ENCODE data around the gene SMAD1.

Gene SMAD1

DNA sequence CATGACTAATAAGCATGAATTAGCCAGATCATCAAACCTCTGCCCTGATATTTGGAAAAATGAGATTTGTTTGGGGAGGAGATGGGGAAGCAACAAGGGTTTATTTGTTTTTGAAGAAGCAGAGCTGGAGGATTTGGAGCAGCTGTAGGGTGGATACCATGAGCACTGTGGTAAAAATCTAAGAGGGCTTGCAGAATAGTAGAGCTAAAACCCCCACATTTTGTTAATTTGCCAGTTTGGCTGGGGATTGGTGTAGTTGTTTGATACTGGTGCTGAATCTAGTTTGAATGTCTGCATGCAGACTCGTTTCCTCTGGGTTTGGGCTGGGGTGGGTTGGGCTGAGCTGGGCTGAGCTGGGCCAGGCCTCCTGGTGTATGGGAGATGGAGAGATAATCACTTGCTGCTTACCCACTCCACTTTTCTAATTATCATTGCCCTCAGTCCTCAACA lies 43.7 kb downstream of the SMAD1 start:
- Histone ChIP-seq H3K79me2 (ENCODE audit: control insufficient read depth, low read length) (peaks cover 93% of the 10 kb centered on the region), H3K9me2 (replicated peaks; ENCODE audit: control insufficient read depth, low read length) (no peaks in the 10 kb centered on the region), H3K4me3 (ENCODE audit: low read length) (peak overlapping the region; percentile 67), H3K9me3 (ENCODE audit: control insufficient read depth, insufficient read depth, low read length) (no peaks in the 10 kb centered on the region), H3K27ac (ENCODE audit: low read depth, low read length) (peak overlapping the region; percentile 96), H4K20me1 (ENCODE audit: control insufficient read depth, insufficient read depth, low read depth, low read length) (no peaks in the 10 kb centered on the region), H3K27me3 (ENCODE audit: control insufficient read depth, low read length) (no peaks in the 10 kb centered on the region), H3K36me3 (ENCODE audit: control insufficient read depth, low read length) (peaks cover 36% of the 10 kb centered on the region), H3K4me1 (ENCODE audit: control insufficient read depth, low read length) (peaks cover 95% of the 10 kb centered on the region), H3K4me2 (ENCODE audit: low read length) (peak overlapping the region; percentile 96), H3F3A (ENCODE audit: control insufficient read depth, insufficient read depth) (peaks cover 21% of the 10 kb centered on the region)
- TF ChIP-seq EZH2phosphoT487 (IDR thresholded peaks at IDR 0.05; ENCODE audit: borderline replicate concordance, low read length) (no peak), CTCF (IDR thresholded peaks at IDR 0.05; ENCODE audit: low read depth, low read length, poor library complexity, severe bottlenecking) (no peak)

- Histone ChIP-seq H3K36me3 (ENCODE audit: control insufficient read depth, low read length) (peaks cover 33% of the 10 kb centered on the region), H3K9me3 (ENCODE audit: control insufficient read depth, insufficient read depth, low read length) (no peaks in the 10 kb centered on the region), H4K20me1 (ENCODE audit: control insufficient read depth, insufficient read depth, low read depth, low read length) (no peaks in the 10 kb centered on the region), H3K4me1 (ENCODE audit: control insufficient read depth, low read length) (peaks cover 95% of the 10 kb centered on the region), H3K27ac (ENCODE audit: low read depth, low read length) (no peak overlapping the region), H3F3A (ENCODE audit: control insufficient read depth, insufficient read depth) (peaks cover 28% of the 10 kb centered on the region), H3K27me3 (ENCODE audit: control insufficient read depth, low read length) (no peaks in the 10 kb centered on the region), H3K4me2 (ENCODE audit: low read length) (0 out of 2 replicates have a peak overlapping the region, but pooled peaks have one; percentile 3), H3K9me2 (replicated peaks; ENCODE audit: control insufficient read depth, low read length) (no peaks in the 10 kb centered on the region), H3K79me2 (ENCODE audit: control insufficient read depth, low read length) (peaks cover 92% of the 10 kb centered on the region), H3K4me3 (ENCODE audit: low read length) (no peak overlapping the region)
- TF ChIP-seq CTCF (IDR thresholded peaks at IDR 0.05; ENCODE audit: low read depth, low read length, poor library complexity, severe bottlenecking) = no peak
- TF ChIP-seq EZH2phosphoT487 (IDR thresholded peaks at IDR 0.05; ENCODE audit: borderline replicate concordance, low read length) = no peak
Observed at GRCh38 chr4:145527773-145528172, 46.1 kb downstream of the SMAD1 start.

- H3K4me2 ChIP-seq (ENCODE audit: low read length) = peak overlapping the region; percentile 82
- H3K27ac ChIP-seq (ENCODE audit: low read depth, low read length) = peak overlapping the region; percentile 82
- H3K4me1 ChIP-seq (ENCODE audit: control insufficient read depth, low read length) = peaks cover 93% of the 10 kb centered on the region
- TF ChIP-seq CTCF (IDR thresholded peaks at IDR 0.05; ENCODE audit: low read depth, low read length, poor library complexity, severe bottlenecking) (no peak), EZH2phosphoT487 (IDR thresholded peaks at IDR 0.05; ENCODE audit: borderline replicate concordance, low read length) (no peak)
- peaks cover 22% of the 10 kb centered on the region for H3F3A ChIP-seq (ENCODE audit: control insufficient read depth, insufficient read depth)
- H3K9me3 ChIP-seq (ENCODE audit: control insufficient read depth, insufficient read depth, low read length) = no peaks in the 10 kb centered on the region
- H3K4me3 ChIP-seq (ENCODE audit: low read length) = peak overlapping the region; percentile 59; the same call in 1 of the 2 replicates
- H3K79me2 ChIP-seq (ENCODE audit: control insufficient read depth, low read length) = peaks cover 94% of the 10 kb centered on the region
- no peaks in the 10 kb centered on the region for H3K9me2 ChIP-seq (replicated peaks; ENCODE audit: control insufficient read depth, low read length)
- H3K36me3 ChIP-seq (ENCODE audit: control insufficient read depth, low read length) = peaks cover 39% of the 10 kb centered on the region
- no peaks in the 10 kb centered on the region for H4K20me1 ChIP-seq (ENCODE audit: control insufficient read depth, insufficient read depth, low read depth, low read length)
- no peaks in the 10 kb centered on the region for H3K27me3 ChIP-seq (ENCODE audit: control insufficient read depth, low read length)
Observed at GRCh38 chr4:145528601-145529000, 46.9 kb downstream of the SMAD1 start.

Measured in DOHH2 (cell line).